NCI-H1105 (cell line): Measurements from ENCODE around the gene CATSPERD.

Experiments used
- DNase-seq: peaks from one replicate; lab custom pipeline; 2025; lab: John Stamatoyannopoulos, UW

Gene CATSPERD

GRCh38 chr19:5787409-5788182 is 67.2 kb downstream of the CATSPERD start:
- DNase-seq = no peak

- no peak for DNase-seq
These were observed 68.0 kb downstream of the CATSPERD start for GRCh38 chr19:5788422-5788821.

- DNase-seq = no peak
These were observed 68.9 kb downstream of the CATSPERD start for GRCh38 chr19:5789351-5789761.

GRCh38 chr19:5789886-5790558 is 69.6 kb downstream of the CATSPERD start:
- no peak for DNase-seq

- peak; percentile 97 for DNase-seq
These were observed 70.4 kb downstream of the CATSPERD start, which contains the start of gene DUS3L for GRCh38 chr19:5790559-5791520. DUS3L (minus strand) TSS chr19:5791163; CDS start chr19:5791141, 22 bp downstream.

- no peak for DNase-seq
These were observed 71.8 kb downstream of the CATSPERD start for GRCh38 chr19:5792224-5792623.

- DNase-seq = no peak
These were observed 72.8 kb downstream of the CATSPERD start for GRCh38 chr19:5793188-5793587.

- no peak for DNase-seq
These were observed 75.0 kb downstream of the CATSPERD start for GRCh38 chr19:5795382-5795919.

- no peak for DNase-seq
These were observed 77.8 kb downstream of the CATSPERD start for GRCh38 chr19:5798244-5798643.

GRCh38 chr19:5799247-5800241 is 79.1 kb downstream of the CATSPERD start:
- peak; percentile 53 for DNase-seq

- no peak for DNase-seq
These were observed 80.2 kb downstream of the CATSPERD start for GRCh38 chr19:5800361-5801270.

GRCh38 chr19:5801796-5802619 is 81.6 kb downstream of the CATSPERD start:
- DNase-seq = no peak

GRCh38 chr19:5803441-5803751 is 83.0 kb downstream of the CATSPERD start:
- DNase-seq = no peak

- peak; percentile 93 for DNase-seq
These were observed 83.5 kb downstream of the CATSPERD start for GRCh38 chr19:5803752-5804515.

GRCh38 chr19:5804516-5805461 is 84.4 kb downstream of the CATSPERD start, which contains the start of gene NRTN:
NRTN (plus strand) TSS chr19:5805067; CDS start chr19:5824166, 19,099 bp downstream.
- peak; percentile 47 for DNase-seq

- DNase-seq = peak; percentile 81
These were observed 85.2 kb downstream of the CATSPERD start for GRCh38 chr19:5805462-5806132.
